Small intestine (tissue), 7 donors: ENCODE measurements around the gene FN3K. TPM values are rescaled to one million over a fixed set of nuclear protein-coding genes. Genes with fewer than 3 reads are reported as not detected.

ENCODE experiments used
- DNase-seq, 2 donors: peaks; one replicate each; pipeline versions ENCODE4 v3.0.0 to v3.0.0-alpha.2; 2013
- FAIRE-seq: peaks from 2 replicates; lab custom pipeline; 2012; peaks lifted over from hg19 to GRCh38; lab: Jason Lieb, UNC
- H3K27ac ChIP-seq, 3 donors: one replicate each; pipeline ENCODE4 v1.5.1; 2013; ENCODE audit warnings: low read length in 2 of 3, mild to moderate bottlenecking in 2 of 3, control low read depth in 1 of 3, inconsistent platforms in 1 of 3, low read depth in 1 of 3, moderate library complexity in 1 of 3
- H3K27me3 ChIP-seq, 3 donors: one replicate each; pipeline ENCODE4 v1.6.1; 2013; ENCODE audit warnings: low read length in 3 of 3, inconsistent platforms in 1 of 3; ENCODE audit not compliant: control insufficient read depth in 3 of 3, insufficient read depth in 3 of 3
- H3K36me3 ChIP-seq, 3 donors: one replicate each; pipeline ENCODE4 v1.6.1; 2013; ENCODE audit warnings: low read length in 3 of 3, inconsistent platforms in 1 of 3, low read depth in 1 of 3, mild to moderate bottlenecking in 1 of 3, moderate library complexity in 1 of 3; ENCODE audit not compliant: control insufficient read depth in 3 of 3, insufficient read depth in 2 of 3
- H3K4me1 ChIP-seq, 3 donors: one replicate each; pipeline ENCODE4 v1.6.1; 2013; ENCODE audit warnings: low read length in 2 of 3, inconsistent platforms in 1 of 3, low read depth in 1 of 3, mild to moderate bottlenecking in 1 of 3, moderate library complexity in 1 of 3; ENCODE audit not compliant: control insufficient read depth in 3 of 3, insufficient read depth in 2 of 3
- H3K4me3 ChIP-seq, 3 donors: one replicate each; pipeline ENCODE4 v1.5.1; 2013; ENCODE audit warnings: low read length in 3 of 3, control low read depth in 1 of 3, inconsistent platforms in 1 of 3, low read depth in 1 of 3, mild to moderate bottlenecking in 1 of 3, moderate library complexity in 1 of 3
- H3K9me3 ChIP-seq, 2 donors: one replicate each; pipeline ENCODE4 v1.6.1; 2013; ENCODE audit warnings: low read depth in 1 of 2, low read length in 1 of 2; ENCODE audit not compliant: control insufficient read depth in 2 of 2, insufficient read depth in 1 of 2
- WGBS, 3 donors: extraction: QIAGEN DNeasy Blood & Tissue Kit; methylation state at CpG; one replicate each; pipeline ENCODE4 v1.1.7; 2013; 5-methylcytosine and 5-hydroxymethylcytosine counted together
- polyA plus RNA-seq, 4 donors: library from polyadenylated mRNA; stranded (reverse) in 3 of 4; unstranded in 1 of 4; fragments of 200-250 nt in 3 of 4; fragments of 120-200 nt in 1 of 4; gene quantifications; one replicate each; pipeline versions ENCODE4 v1.2.1 to v1.2.3, GENCODE V29; 2013
- donor health status: healthy with polysubstance abuse.
- donor health status: control.
- donor health status: control.
- donor health status: Bipolar disorder and iron deficiency.
- donor health status: healthy.

Gene FN3K
- polyA plus RNA-seq, 4 donors: 17.9 to 261 (median 23.5) TPM

DNA sequence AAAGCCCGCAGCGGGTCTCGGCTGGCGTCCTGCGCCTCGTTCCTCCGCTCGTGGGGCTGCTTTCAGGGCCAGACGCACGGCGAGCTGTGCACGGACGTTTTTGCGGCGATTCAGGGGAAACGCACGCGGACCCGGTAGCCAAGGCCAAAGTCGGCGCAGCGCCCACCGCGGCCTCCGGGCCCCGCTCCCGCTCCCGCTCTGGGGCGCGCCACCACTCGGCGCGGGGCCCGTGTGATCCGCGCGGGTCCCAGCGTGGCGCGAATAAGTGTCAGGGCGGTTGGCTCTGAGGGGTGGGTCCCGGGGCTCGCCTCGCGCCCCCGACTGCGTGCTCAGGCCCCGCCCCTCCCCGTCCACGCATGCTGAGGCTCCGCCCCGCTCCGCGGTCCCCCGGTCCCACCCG is 15.8 kb downstream of the FN3K start:
- Histone ChIP-seq H3K9me3 (peaks cover 0 to 30% of the 10 kb centered on the region in 2 donors), H3K27me3 (no peaks in the 10 kb centered on the region), H3K27ac (peak overlapping the region in 1 of 3 donors; percentile 73), H3K4me3 (peak overlapping the region in 2 of 3 donors; percentile 36 to 92), H3K4me1 (peaks cover 0 to 13% (median 5%) of the 10 kb centered on the region in 3 donors), H3K36me3 (peaks cover 0 to 27% (median 0%) of the 10 kb centered on the region in 3 donors)
- DNase-seq: peak in 1 of 2 donors; percentile 76
- WGBS, 3 donors: 1 to 4% (median 2%) methylated on average over 22 to 56 of the region's 56 CpGs
- FAIRE-seq: no peak

DNA sequence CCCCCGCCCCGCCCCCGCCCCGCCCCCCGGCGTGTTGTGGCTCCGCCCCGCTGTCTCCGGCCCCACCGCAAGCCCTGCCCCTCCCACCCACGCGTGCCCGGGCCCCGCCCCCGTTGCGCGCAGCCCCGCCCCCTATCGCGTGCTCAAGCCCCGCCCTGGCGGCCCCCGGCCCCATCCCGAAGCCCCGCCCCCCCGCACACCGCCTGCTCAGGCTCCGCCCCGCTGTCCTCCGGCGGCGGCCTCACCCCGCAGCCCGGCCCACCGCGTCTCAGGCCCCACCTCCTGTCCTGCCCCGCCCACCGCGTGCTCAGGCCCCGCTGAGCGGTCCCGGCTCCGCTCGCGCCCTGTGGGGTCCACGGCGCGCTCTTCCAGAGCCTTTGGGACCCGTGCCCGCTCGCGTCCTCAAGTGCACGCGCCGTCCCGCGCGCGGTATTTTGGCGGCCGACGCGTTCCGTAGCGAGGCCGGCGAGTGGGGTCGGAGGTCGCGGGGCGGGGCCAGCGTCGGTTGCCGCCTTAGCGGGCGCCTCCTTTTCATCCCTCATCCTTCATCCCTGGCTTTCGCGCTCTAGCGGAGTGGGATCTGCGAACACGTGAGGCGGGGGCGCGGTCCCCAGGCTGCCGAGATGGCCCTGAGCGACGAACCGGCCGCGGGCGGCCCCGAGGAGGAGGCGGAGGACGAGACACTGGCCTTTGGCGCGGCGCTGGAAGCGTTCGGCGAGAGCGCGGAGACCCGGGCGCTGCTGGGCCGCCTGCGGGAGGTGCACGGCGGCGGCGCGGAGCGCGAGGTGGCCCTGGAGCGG is 16.4 kb downstream of the FN3K start, which contains the start of gene TBCD:
Gene TBCD, plus strand, starts transcription at position 495 of the 800 bp plus-strand sequence. Its CDS starts 129 bp downstream, at position 624.
- 0 to 1% (median 0%) methylated on average over 59 to 113 of the region's 114 CpGs for WGBS, 3 donors
- H3K27me3 ChIP-seq: no peaks in the 10 kb centered on the region
- H3K4me1 ChIP-seq: peaks cover 0 to 13% (median 5%) of the 10 kb centered on the region in 3 donors
- peaks cover 0 to 31% (median 0%) of the 10 kb centered on the region in 3 donors for H3K36me3 ChIP-seq
- peak within 1 kb of the TSS; percentile 73 to 93 (median 80) for H3K27ac ChIP-seq
- DNase-seq (peak; percentile 86 to 98), FAIRE-seq (no peak)
- peaks cover 0 to 24% of the 10 kb centered on the region in 2 donors for H3K9me3 ChIP-seq
- H3K4me3 ChIP-seq: peak within 1 kb of the TSS; percentile 73 to 92 (median 88)

DNA sequence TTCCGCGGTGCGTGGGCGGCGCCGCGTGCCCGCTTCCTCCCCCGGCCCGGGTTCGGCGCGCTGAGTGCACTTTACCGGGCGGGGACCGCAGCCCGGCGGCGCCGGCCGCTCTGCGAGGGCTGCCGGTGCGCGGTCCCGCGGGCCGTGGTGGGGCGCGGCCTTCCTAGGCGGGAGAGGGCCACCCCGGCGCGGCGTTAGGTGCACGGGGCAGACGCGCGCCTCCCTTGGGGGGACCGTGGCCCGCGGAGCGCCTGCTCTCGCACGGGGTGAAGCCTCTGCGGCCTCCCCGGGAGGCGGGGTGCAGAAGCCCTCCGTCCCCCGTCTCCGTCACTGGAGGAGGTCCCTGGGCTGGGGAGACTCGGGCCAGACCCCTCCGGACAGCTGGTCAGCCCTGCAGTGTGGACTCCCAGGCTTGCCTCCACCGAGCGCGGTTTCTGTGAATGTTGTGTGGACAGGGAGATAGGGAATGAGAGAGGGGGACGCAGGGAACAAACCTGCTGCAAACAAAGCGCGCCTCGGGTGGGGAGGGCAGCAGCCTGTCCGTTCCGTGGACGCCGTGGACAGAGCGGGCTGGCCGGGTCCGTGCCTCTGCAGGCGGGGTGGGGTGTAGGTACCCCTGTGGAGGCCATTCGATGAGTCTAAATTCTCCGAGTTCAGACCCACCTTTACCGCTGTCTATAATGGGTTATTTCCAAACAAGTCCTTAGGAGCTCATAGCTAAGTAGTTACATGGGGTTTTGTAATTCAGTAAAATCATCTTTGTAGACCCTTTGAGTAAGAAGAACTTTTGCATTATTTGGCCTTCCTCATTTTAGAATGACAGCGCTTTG is 17.2 kb downstream of the FN3K start:
- H3K9me3 ChIP-seq: peaks cover 0 to 18% of the 10 kb centered on the region in 2 donors
- WGBS, 3 donors: 2% methylated on average over 39 to 72 of the region's 72 CpGs
- FAIRE-seq (no peak), DNase-seq (peak; percentile 29 to 71)
- H3K27me3 ChIP-seq: no peaks in the 10 kb centered on the region
- H3K36me3 ChIP-seq: peaks cover 0 to 34% (median 0%) of the 10 kb centered on the region in 3 donors
- peak overlapping the region; percentile 71 to 93 (median 80) for H3K27ac ChIP-seq
- peaks cover 0 to 13% (median 5%) of the 10 kb centered on the region in 3 donors for H3K4me1 ChIP-seq
- peak overlapping the region; percentile 73 to 92 (median 88) for H3K4me3 ChIP-seq

DNA sequence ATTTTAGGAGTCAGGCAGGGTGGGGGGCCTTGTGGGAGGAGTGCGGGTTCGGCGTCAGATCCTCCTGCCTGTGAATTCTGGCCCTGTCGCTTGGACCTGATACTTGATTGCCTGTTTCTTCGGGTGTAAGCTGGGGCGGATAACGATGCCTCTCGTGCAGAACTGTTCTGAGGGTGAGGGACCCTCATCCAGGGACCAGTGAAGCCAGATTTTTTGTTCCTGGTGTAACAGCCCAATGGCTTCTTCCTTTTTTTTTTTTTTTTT is 17.7 kb downstream of the FN3K start:
- Histone ChIP-seq H3K9me3 (peaks cover 0 to 16% of the 10 kb centered on the region in 2 donors), H3K27me3 (no peaks in the 10 kb centered on the region), H3K27ac (peak overlapping the region in 1 of 3 donors; percentile 71), H3K4me3 (peak overlapping the region in 2 of 3 donors; percentile 88 to 92), H3K4me1 (peaks cover 0 to 13% (median 5%) of the 10 kb centered on the region in 3 donors), H3K36me3 (peaks cover 0 to 34% (median 0%) of the 10 kb centered on the region in 3 donors)
- FAIRE-seq: no peak
- no peak for DNase-seq
- WGBS, 3 donors: 42 to 53% (median 43%) methylated on average over 8 of the region's 8 CpGs

DNA sequence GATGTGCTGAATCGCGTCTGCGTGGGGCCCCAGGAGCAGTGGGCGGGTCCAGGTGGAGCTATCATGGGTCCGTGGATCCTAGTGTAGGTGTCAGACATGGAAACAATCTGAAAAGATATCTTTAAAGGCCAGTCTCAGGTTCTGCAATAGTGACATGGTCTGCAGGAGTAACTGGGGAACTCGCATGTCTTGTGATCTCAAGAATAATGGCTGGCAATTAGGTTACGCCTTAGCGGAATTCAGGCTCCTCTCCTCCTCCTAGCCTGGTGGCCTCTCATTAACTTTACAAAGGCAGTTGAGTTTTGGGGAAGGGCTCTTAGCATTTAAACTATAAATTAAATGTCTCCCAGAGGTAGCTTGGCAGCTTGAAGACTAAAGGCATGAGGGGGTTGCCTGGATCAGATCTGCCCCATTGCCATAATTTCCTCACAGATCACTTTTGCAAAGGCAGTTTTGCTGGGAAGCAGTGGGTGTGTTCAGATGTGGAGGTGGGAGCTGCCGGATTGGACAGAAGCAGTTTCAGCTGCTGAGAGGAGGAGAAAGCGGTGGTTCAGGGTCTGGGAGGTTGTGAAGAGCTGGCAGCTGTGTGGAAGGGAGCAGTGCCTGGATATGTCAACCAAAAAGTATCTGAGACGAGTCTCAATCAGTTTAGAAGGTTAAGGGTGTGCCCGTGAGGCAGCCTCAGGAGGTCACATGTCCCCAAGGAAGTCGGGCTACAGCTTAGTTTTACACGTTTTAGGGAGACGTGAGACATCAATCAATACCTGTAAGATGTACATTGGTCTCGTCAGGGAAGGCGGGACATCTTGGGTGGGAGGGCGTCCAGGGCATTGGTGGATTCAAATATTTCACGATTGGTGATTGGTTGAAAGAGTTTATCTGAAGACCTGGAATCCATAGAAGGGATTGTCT is 19.1 kb downstream of the FN3K start:
- no peaks in the 10 kb centered on the region for H3K27me3 ChIP-seq
- peaks cover 0 to 13% (median 5%) of the 10 kb centered on the region in 3 donors for H3K4me1 ChIP-seq
- FAIRE-seq: no peak
- H3K36me3 ChIP-seq: peaks cover 0 to 32% (median 0%) of the 10 kb centered on the region in 3 donors
- peak overlapping the region in 1 of 3 donors; percentile 44 for H3K27ac ChIP-seq
- peaks cover 0 to 10% of the 10 kb centered on the region in 2 donors for H3K9me3 ChIP-seq
- peak; percentile 43 to 74 for DNase-seq
- 74 to 79% (median 77%) methylated on average over 19 of the region's 19 CpGs for WGBS, 3 donors
- H3K4me3 ChIP-seq: peak overlapping the region in 1 of 3 donors; percentile 19

DNA sequence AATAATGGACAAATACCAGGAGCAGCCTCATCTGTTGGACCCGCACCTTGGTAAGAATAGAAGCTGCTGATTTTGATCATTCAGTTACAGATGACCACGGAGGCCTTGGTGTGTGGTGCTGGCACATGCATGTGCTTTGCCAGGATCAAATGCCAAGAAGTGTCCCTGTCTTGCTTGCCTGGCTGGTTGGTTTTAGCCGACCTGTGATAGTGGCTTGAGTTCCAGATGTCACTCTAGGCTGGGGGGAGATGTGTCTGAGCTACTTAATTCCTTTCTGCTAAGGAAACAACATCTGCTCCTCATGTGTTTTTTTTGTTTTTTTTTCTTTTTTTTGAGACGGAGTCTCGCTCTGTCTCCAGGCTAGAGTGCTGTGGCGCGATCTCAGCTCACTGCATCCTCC is 20.8 kb downstream of the FN3K start:
- 90 to 94% (median 91%) methylated on average over 7 of the region's 7 CpGs for WGBS, 3 donors
- Histone ChIP-seq H3K27ac (no peak overlapping the region), H3K4me3 (no peak overlapping the region), H3K9me3 (no peaks in the 10 kb centered on the region), H3K36me3 (peaks cover 0 to 26% (median 0%) of the 10 kb centered on the region in 3 donors), H3K27me3 (no peaks in the 10 kb centered on the region), H3K4me1 (peaks cover 0 to 13% (median 5%) of the 10 kb centered on the region in 3 donors)
- no peak for FAIRE-seq
- DNase-seq: no peak

DNA sequence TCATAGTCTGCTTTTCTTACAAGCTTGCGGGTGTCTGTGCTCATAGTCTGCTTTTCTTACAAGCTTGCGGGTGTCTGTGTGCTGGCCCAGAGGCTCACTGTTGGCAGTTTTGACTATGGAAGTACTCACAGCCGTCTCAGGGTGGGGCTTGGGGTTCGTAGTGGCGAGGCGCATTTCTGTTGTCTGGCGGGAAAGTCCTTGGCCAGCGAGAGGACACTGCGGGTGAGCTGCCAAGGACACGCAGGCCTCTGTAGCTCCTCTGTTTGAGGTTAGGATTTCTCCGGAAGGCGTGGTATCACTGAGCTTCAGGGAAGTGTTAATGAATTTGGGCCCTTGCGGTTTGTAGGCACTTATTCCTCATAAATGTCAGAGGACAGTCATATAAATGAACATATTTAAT is 30.0 kb downstream of the FN3K start:
- DNase-seq: no peak
- no peak for FAIRE-seq
- peaks cover 0 to 4% of the 10 kb centered on the region in 2 donors for H3K9me3 ChIP-seq
- H3K4me3 ChIP-seq: no peak overlapping the region
- H3K27ac ChIP-seq: no peak overlapping the region
- no peaks in the 10 kb centered on the region for H3K27me3 ChIP-seq
- peaks cover 4 to 50% (median 7%) of the 10 kb centered on the region in 3 donors for H3K36me3 ChIP-seq
- WGBS, 3 donors: 83 to 88% (median 84%) methylated on average over 13 of the region's 13 CpGs
- H3K4me1 ChIP-seq: no peaks in the 10 kb centered on the region
